ENCODE results near the gene FBXO38.

DNA sequence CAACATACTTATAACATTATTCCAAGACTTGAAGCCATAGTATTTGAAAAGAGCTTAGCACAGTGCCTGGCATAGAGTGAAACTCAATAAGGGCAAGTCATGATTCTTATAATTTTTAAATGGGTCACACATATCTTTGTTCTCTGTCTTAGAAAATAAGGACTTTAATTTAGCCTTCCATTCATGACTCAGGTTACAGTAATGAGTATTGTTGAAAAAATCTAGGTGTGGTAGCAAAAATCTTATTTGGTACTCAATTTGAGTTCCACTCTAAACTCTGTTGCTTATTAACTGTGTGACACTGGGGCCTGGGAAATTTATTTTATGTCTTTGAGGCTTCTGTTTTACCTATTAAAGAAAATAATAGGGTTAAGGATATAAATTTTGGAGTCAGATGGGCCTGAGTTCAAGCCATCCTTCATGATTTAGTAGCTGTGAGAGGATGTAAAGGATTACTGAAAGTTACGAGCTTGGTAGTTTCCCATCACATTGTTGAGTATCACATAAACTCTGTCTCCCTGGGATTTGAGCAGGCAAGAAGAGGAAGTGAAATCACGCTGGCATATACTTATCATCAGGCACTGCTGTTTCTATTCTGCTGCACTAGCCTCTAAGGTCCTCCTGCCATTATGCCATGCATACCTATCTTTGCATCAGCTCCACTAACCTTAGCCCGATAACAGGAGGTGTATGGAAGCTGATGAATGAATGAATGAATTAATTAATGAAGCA lies 46.9 kb upstream of the FBXO38 start:
- TF ChIP-seq, protein P1, sequence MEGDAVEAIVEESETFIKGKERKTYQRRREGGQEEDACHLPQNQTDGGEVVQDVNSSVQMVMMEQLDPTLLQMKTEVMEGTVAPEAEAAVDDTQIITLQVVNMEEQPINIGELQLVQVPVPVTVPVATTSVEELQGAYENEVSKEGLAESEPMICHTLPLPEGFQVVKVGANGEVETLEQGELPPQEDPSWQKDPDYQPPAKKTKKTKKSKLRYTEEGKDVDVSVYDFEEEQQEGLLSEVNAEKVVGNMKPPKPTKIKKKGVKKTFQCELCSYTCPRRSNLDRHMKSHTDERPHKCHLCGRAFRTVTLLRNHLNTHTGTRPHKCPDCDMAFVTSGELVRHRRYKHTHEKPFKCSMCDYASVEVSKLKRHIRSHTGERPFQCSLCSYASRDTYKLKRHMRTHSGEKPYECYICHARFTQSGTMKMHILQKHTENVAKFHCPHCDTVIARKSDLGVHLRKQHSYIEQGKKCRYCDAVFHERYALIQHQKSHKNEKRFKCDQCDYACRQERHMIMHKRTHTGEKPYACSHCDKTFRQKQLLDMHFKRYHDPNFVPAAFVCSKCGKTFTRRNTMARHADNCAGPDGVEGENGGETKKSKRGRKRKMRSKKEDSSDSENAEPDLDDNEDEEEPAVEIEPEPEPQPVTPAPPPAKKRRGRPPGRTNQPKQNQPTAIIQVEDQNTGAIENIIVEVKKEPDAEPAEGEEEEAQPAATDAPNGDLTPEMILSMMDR (conservative IDR thresholded peaks at IDR 0.05; ENCODE audit: low read length): no peak
- TF ChIP-seq EZH2phosphoT487 (IDR thresholded peaks at IDR 0.05; ENCODE audit: borderline replicate concordance): no peak
